ENCODE data around the gene METAP1D. TPM values are rescaled to one million over a fixed set of nuclear protein-coding genes. Genes with fewer than 3 reads are reported as not detected.

Gene METAP1D
- polyA plus RNA-seq, 2 of the 4 experiments (the other 2 are of a cell fraction) = 7.3 to 13.3 TPM

DNA sequence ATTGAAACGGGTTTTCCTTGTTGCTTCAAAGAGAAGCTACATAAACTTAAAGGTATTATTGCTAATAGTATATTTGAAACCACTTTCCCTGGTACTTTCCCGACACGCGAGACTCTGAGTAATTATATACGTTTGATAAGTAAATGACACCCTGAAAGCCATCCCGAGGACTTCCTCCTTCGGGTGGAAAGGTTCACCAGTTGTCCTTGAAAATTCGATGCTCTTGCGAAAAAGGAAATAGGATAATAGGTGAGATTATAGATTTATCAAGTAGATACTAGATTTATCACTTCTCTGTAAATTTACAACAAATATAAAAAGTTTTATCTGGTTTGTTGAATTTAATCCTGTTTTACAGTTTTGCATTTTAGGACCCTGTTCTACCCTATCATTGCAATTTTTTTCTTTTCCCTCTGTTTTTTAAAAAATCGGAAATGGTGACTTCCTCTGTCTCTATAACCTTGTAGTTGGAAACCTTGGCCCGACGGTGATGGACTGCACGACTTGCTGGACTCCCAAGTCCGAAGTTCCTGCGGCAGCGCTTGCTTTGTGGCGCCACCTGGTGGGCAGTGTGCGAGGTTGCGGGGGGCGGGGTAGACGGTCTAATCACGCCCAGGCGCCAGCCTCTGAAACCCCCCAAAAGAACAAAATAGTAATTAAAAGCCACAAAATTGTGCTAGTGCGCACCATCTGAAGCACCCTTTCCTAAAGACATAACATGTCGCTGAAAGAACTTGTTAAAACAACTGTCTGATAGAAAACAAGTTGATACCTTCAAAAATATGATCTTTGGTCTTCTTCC lies 103.9 kb downstream of the METAP1D start:
- FAIRE-seq (no peak), ATAC-seq (peak; percentile 31 to 63; a peak in 4 of 6 replicates)

DNA sequence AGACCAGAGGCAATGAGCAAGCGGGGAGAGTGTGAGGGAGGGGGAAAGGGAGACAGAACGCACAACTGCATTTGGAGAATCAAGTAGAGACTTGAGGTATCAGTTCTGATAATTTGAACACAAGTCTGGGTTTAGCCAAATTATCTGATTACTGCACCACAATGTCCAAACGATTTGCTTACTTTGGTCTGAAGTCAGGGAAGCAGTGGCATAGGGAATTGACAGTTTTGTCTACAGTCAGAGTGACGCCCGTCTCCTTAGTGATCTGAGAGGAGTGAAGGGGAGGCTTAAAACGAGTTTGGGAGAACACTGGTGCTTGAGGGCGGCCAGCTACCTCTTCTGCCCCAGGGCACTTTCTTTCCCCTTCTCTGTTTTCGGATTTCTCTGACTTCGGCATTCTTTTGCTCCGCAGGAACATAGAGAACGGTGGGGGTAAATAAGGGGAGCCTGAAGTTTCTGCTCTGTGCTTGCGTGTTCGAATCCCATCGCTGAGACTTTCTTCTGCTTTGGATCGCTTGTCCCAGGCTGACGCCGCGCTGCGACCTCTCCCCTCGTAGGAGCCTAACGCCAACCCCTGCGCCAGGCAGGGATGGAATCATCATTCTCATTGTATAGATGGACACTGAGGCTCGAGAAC lies 105.8 kb downstream of the METAP1D start:
- Histone ChIP-seq H3K27ac (peak overlapping the region; percentile 58 to 75; a peak in 5 of 6 replicates), H3K4me3 (peak overlapping the region; percentile 55), H3K4me2 (peak overlapping the region; percentile 96), H3K4me1 (peaks cover 7% of the 10 kb centered on the region; the same call in 2 of the 3 replicates), H3K9me3 (no peaks in the 10 kb centered on the region)
- no peak for TF ChIP-seq CHD2 (IDR thresholded peaks at IDR 0.05; ENCODE audit: low read length, partially characterized antibody)
- TF ChIP-seq FOXS1 (CRISPR knock-in tag; IDR thresholded peaks at IDR 0.05) = no peak
- TF ChIP-seq PHF8 (IDR thresholded peaks at IDR 0.05; ENCODE audit: borderline replicate concordance, low read depth) = no peak
- TF ChIP-seq HEYL (CRISPR knock-in tag; IDR thresholded peaks at IDR 0.05) = no peak
- no peak for TF ChIP-seq POLR2A (IDR thresholded peaks at IDR 0.05; ENCODE audit: low read length)
- TF ChIP-seq CBX8 (IDR thresholded peaks at IDR 0.05) = no peak
- TF ChIP-seq CBX2 (IDR thresholded peaks at IDR 0.05; ENCODE audit: borderline replicate concordance, low read depth) = no peak
- no peak for TF ChIP-seq ZC3H11A (IDR thresholded peaks at IDR 0.05)
- no peak for DNase-seq (ENCODE audit: low read depth in 1 of 2, low spot score in 1 of 2)
- WGBS (ENCODE audit: missing lambda C conversion rate) = 26% methylated on average over 23 of the region's 23 CpGs
- FAIRE-seq = no peak
- POLR2A ChIA-PET = interaction anchor here (1.2 kb wide), 1 partner anchor 20 kb away, joined by 8 read pairs; the partner anchor contains the start of gene DLX1
- ATAC-seq = no peak
- CTCF ChIA-PET = interaction anchor here (0.7 to 9.4 kb wide), 30 partner anchors 10 to 536 kb away, joined by 3 to 128 read pairs (median 4); partner anchors contain the start of genes DLX1 and SLC25A12

More for the DNA sequence above, 103.9 kb downstream of the METAP1D start:
- peak overlapping the region; percentile 74 for H3K4me3 ChIP-seq
- peak; percentile 77 to 92 for DNase-seq (ENCODE audit: low read depth in 1 of 2, low spot score in 1 of 2)
- H3K27ac ChIP-seq = no peak overlapping the region; a peak in 3 of 6 replicates
- POLR2A ChIA-PET = interaction anchor here (0.6 to 1.9 kb wide), 8 partner anchors 19 to 400 kb away, joined by 3 to 17 read pairs (median 5); partner anchors contain the start of genes DLX1, HAT1 and SLC25A12
- H3K4me2 ChIP-seq = peak overlapping the region; percentile 96
- CTCF ChIA-PET = interaction anchor here (0.7 to 9.4 kb wide), 26 partner anchors 11 to 548 kb away, joined by 3 to 128 read pairs (median 3); partner anchors contain the start of gene DLX1
- WGBS (ENCODE audit: missing lambda C conversion rate) = 2% methylated on average over 25 of the region's 25 CpGs
- peaks cover 16% of the 10 kb centered on the region for H3K4me1 ChIP-seq
- no peaks in the 10 kb centered on the region for H3K9me3 ChIP-seq
- no peak for TF ChIP-seq TFCP2L1 (CRISPR knock-in tag; IDR thresholded peaks at IDR 0.05)
- TF ChIP-seq, protein P1, sequence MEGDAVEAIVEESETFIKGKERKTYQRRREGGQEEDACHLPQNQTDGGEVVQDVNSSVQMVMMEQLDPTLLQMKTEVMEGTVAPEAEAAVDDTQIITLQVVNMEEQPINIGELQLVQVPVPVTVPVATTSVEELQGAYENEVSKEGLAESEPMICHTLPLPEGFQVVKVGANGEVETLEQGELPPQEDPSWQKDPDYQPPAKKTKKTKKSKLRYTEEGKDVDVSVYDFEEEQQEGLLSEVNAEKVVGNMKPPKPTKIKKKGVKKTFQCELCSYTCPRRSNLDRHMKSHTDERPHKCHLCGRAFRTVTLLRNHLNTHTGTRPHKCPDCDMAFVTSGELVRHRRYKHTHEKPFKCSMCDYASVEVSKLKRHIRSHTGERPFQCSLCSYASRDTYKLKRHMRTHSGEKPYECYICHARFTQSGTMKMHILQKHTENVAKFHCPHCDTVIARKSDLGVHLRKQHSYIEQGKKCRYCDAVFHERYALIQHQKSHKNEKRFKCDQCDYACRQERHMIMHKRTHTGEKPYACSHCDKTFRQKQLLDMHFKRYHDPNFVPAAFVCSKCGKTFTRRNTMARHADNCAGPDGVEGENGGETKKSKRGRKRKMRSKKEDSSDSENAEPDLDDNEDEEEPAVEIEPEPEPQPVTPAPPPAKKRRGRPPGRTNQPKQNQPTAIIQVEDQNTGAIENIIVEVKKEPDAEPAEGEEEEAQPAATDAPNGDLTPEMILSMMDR (IDR thresholded peaks at IDR 0.05) = peak; percentile 96
- TF ChIP-seq, protein P2, sequence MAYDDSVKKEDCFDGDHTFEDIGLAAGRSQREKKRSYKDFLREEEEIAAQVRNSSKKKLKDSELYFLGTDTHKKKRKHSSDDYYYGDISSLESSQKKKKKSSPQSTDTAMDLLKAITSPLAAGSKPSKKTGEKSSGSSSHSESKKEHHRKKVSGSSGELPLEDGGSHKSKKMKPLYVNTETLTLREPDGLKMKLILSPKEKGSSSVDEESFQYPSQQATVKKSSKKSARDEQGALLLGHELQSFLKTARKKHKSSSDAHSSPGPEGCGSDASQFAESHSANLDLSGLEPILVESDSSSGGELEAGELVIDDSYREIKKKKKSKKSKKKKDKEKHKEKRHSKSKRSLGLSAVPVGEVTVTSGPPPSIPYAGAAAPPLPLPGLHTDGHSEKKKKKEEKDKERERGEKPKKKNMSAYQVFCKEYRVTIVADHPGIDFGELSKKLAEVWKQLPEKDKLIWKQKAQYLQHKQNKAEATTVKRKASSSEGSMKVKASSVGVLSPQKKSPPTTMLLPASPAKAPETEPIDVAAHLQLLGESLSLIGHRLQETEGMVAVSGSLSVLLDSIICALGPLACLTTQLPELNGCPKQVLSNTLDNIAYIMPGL (CRISPR knock-in tag; IDR thresholded peaks at IDR 0.05; ENCODE audit: borderline replicate concordance) = no peak
- peak; percentile 95 to 97 for TF ChIP-seq RAD21 (conservative IDR thresholded peaks at IDR 0.05 in 1 of 2, IDR thresholded peaks at IDR 0.05 in 1 of 2)
- TF ChIP-seq, protein P3, sequence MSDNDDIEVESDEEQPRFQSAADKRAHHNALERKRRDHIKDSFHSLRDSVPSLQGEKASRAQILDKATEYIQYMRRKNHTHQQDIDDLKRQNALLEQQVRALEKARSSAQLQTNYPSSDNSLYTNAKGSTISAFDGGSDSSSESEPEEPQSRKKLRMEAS (IDR thresholded peaks at IDR 0.05) = peak; percentile 52; the same call in 1 of the 2 replicates
- TF ChIP-seq SMC3 (IDR thresholded peaks at IDR 0.05) = peak; percentile 96
- TF ChIP-seq ESRRA (IDR thresholded peaks at IDR 0.05; ENCODE audit: borderline replicate concordance, low read length) = peak; percentile 70
